Measurements from ENCODE around the gene CFAP300. TPM values are rescaled to one million over a fixed set of nuclear protein-coding genes. Genes with fewer than 3 reads are reported as not detected.

The CFAP300 gene
- total RNA-seq, 1 donor from 2014 or later, result not detected

DNA sequence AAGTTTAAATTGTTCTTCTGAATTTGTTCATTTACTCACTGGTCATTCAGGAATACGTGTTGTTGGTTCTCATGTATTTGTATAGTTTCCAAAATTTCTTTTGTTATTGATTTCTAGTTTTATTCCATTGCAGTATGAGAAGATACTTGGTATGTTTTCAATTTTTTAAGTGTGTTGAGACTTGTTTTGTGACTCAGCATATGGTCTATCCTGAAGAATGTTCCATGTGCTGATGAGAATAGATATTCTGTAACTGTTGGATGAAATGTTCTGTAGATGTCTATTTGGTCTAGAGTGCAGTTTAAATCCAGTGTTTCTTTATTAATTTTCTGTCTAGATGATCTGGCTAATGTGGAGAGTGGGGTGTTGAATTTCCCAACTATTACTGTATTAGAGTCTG lies 23.5 kb downstream of the CFAP300 start:
- H3K27ac Mint-ChIP-seq (ENCODE audit: unreplicated experiment), result no peak overlapping the region
- no peak overlapping the region for H3K4me3 Mint-ChIP-seq (ENCODE audit: unreplicated experiment)
- DNase-seq (ENCODE audit: low spot score), result no peak
- TF ChIP-seq, protein P1, sequence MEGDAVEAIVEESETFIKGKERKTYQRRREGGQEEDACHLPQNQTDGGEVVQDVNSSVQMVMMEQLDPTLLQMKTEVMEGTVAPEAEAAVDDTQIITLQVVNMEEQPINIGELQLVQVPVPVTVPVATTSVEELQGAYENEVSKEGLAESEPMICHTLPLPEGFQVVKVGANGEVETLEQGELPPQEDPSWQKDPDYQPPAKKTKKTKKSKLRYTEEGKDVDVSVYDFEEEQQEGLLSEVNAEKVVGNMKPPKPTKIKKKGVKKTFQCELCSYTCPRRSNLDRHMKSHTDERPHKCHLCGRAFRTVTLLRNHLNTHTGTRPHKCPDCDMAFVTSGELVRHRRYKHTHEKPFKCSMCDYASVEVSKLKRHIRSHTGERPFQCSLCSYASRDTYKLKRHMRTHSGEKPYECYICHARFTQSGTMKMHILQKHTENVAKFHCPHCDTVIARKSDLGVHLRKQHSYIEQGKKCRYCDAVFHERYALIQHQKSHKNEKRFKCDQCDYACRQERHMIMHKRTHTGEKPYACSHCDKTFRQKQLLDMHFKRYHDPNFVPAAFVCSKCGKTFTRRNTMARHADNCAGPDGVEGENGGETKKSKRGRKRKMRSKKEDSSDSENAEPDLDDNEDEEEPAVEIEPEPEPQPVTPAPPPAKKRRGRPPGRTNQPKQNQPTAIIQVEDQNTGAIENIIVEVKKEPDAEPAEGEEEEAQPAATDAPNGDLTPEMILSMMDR (IDR thresholded peaks at IDR 0.05; ENCODE audit: unreplicated experiment), result no peak
- peaks cover 7% of the 10 kb centered on the region for H3K36me3 Mint-ChIP-seq (ENCODE audit: low read depth, unreplicated experiment)
- H3K27me3 Mint-ChIP-seq (ENCODE audit: unreplicated experiment), result peaks cover 6% of the 10 kb centered on the region
- H3K4me1 Mint-ChIP-seq (ENCODE audit: unreplicated experiment), result no peaks in the 10 kb centered on the region
- H3K9me3 Mint-ChIP-seq (ENCODE audit: unreplicated experiment), result peaks cover 8% of the 10 kb centered on the region

DNA sequence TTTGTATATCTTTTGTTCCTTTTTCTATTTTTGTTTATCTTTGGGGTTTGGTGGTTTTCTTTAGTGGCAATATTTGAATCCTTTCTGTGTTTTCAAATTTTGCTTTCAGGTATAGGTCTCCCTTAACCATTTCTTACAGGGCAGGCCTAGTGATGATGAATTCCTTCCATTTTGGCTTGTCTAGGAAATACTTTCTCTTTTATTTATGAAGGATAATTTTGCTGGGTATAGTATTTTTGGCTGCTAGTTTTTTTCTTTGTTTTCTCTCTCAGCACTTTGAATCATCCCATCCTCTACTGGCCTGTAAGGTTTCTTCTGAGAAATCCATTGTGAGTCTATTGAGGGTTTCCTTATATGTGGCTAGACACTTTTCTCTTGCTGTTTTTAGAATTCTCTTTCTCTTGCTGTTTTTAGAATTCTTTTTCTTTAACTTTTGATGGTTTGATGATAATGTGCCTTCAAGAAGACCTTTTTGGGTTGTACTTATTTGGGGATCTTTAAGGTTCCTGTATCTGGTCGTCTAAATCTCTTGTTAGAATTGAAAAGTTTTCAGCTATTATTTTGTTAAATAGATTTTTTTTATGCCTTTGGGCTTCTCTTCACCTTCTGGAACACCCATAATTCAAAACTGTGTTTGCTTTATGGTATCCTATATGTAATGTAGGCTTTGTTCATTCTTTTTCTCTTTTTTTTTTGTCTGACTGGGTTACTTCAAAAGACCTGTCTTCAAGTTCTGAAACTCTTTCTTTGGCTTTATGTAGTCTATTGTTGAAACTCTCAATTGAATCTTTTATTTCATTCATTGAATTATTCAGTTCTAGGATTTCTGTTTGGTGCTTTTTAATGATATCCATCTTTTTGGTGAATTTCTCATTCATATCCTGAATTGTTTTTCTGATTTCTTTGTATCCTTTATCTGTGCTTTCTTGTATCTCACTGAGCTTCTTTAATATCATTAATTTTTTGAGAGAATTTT lies 24.5 kb downstream of the CFAP300 start:
- no peak overlapping the region for H3K4me3 Mint-ChIP-seq (ENCODE audit: unreplicated experiment)
- TF ChIP-seq, protein P1 (IDR thresholded peaks at IDR 0.05; ENCODE audit: unreplicated experiment), result no peak
- peaks cover 6% of the 10 kb centered on the region for H3K27me3 Mint-ChIP-seq (ENCODE audit: unreplicated experiment)

DNA sequence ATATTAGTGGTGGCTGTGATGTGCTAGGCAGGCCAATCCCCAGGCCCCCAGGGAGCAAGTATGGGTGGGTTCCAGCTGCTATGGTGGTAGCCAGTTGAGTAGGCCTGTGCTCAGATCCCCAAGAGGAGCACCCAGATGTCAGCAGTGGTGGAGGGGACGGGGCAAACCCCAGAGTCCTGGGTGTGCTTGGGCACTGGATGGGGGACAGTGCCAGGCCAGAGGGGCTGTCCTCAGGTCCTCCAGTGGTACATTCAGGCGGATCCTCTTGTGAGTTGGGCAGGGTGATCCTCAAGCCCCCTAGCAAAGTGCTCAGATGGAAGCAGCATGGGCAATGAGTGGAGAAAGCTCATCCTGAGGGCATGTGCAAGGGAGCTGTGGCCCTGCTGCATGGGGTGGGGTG lies 26.0 kb downstream of the CFAP300 start:
- no peak for DNase-seq (ENCODE audit: low spot score)
- Mint-ChIP-seq H3K4me1 (ENCODE audit: unreplicated experiment) (no peaks in the 10 kb centered on the region), H3K27ac (ENCODE audit: unreplicated experiment) (no peak overlapping the region), H3K27me3 (ENCODE audit: unreplicated experiment) (peaks cover 6% of the 10 kb centered on the region), H3K9me3 (ENCODE audit: unreplicated experiment) (peaks cover 8% of the 10 kb centered on the region), H3K4me3 (ENCODE audit: unreplicated experiment) (no peak overlapping the region), H3K36me3 (ENCODE audit: low read depth, unreplicated experiment) (peaks cover 7% of the 10 kb centered on the region)
- TF ChIP-seq, protein P1 (IDR thresholded peaks at IDR 0.05; ENCODE audit: unreplicated experiment), result no peak

More for the DNA sequence above, 24.5 kb downstream of the CFAP300 start:
- peaks cover 7% of the 10 kb centered on the region for H3K36me3 Mint-ChIP-seq (ENCODE audit: low read depth, unreplicated experiment)
- H3K4me1 Mint-ChIP-seq (ENCODE audit: unreplicated experiment), result no peaks in the 10 kb centered on the region
- no peak overlapping the region for H3K27ac Mint-ChIP-seq (ENCODE audit: unreplicated experiment)
- peaks cover 8% of the 10 kb centered on the region for H3K9me3 Mint-ChIP-seq (ENCODE audit: unreplicated experiment)
- DNase-seq (ENCODE audit: low spot score), result no peak

DNA sequence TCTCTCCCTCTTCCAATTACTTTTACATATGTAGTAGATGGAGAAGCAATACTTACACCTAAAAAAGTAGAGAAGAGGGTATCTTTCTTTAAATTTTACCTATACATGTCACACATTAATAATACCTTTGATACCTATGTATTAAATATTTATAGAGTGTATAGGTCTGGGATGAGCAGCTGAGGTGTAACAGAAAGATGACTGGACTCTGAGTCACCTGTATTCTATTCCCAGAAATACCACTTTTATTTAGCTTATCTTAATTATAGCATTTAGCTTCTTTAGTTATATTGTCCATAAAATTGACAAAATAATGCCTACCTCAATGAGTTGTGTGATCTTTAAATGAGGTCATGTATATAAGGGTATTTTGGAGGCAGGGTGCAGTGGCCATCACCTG lies 32.4 kb downstream of the CFAP300 start:
- Mint-ChIP-seq H3K4me3 (ENCODE audit: unreplicated experiment) (no peak overlapping the region), H3K27me3 (ENCODE audit: unreplicated experiment) (no peaks in the 10 kb centered on the region), H3K9me3 (ENCODE audit: unreplicated experiment) (no peaks in the 10 kb centered on the region), H3K27ac (ENCODE audit: unreplicated experiment) (no peak overlapping the region), H3K36me3 (ENCODE audit: low read depth, unreplicated experiment) (no peaks in the 10 kb centered on the region), H3K4me1 (ENCODE audit: unreplicated experiment) (no peaks in the 10 kb centered on the region)
- no peak for DNase-seq (ENCODE audit: low spot score)
- TF ChIP-seq, protein P1 (IDR thresholded peaks at IDR 0.05; ENCODE audit: unreplicated experiment), result no peak

DNA sequence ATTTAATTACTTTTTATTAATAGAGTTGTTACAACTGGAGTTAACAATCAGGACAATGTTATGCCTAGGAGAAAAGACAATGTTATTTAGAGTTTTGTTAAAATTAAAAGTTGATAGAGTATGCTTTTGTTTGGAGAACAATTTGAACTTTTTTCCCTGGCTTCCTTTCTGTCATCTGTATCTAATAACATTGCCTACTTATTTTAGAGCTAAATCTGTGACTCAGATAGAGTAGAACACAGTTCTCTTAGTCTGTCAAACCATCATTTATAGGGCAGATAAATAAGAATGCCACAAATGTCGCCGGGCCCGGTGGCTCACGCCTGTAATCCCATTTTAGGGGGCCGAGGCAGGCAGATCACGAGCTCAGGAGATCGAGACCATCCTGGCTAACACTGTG lies 34.1 kb downstream of the CFAP300 start:
- no peak overlapping the region for H3K27ac Mint-ChIP-seq (ENCODE audit: unreplicated experiment)
- TF ChIP-seq, protein P1 (IDR thresholded peaks at IDR 0.05; ENCODE audit: unreplicated experiment), result no peak
- H3K27me3 Mint-ChIP-seq (ENCODE audit: unreplicated experiment), result no peaks in the 10 kb centered on the region
- H3K4me1 Mint-ChIP-seq (ENCODE audit: unreplicated experiment), result no peaks in the 10 kb centered on the region
- DNase-seq (ENCODE audit: low spot score), result no peak
- H3K4me3 Mint-ChIP-seq (ENCODE audit: unreplicated experiment), result no peak overlapping the region
- H3K36me3 Mint-ChIP-seq (ENCODE audit: low read depth, unreplicated experiment), result no peaks in the 10 kb centered on the region
- H3K9me3 Mint-ChIP-seq (ENCODE audit: unreplicated experiment), result no peaks in the 10 kb centered on the region

All from endothelial cell (in vitro differentiated cells).